HG03064 (cell line): Measurements from ENCODE around the gene FGF9.

Experiments
- ATAC-seq: cut with Tn5 transposase; IDR thresholded peaks from one replicate; pipeline ENCODE4 v1.9.1; 2021; ENCODE audit warnings: low read depth; ENCODE audit not compliant: unreplicated experiment

The FGF9 gene

DNA sequence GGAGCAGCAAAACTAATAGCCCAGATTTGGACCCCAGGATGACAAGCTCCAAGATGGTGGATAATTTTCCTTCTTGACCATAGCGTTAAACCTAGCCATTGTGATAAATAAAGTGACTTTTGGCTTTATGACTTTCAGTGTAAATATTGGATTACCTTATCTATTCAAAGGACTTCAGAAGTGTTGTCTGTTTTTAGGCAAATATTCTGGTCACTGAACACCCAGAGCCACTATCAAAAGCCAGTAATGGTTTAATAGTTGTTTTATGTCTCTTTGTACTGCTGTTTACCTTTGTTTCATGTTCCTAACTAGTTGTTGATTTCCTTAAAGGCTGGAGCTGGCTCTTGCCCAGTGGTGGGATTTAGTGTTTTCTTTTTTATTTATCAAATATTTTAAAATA is 81.6 kb downstream of the FGF9 start:
- no peak for ATAC-seq

DNA sequence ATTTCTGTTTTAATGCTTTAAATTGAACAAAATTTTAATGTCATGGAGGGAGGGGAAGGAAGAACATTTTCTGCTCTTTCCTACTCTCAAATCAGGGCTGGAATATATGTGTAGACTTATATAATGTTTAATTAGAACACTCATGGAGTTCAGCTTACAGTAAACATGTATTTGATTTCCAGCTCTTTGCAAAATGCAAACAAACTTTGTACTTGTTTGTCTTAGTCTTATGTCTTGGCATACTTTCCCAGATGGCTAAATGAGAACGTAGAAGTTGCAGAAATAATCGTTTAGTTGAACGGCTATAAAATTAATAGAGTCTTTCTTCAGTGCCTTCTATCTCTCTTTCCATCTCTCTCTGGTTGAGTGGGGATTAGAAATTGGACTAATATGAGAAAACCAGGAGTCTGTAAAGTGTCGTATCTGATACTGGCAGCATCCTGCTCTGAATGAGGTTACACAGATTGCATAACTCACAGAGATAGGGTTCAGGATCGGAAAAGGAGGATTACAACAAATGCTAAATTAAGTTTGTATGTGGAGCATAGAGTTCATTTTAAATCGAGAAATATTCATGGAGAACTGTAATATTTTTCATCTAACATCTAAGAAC is 82.3 kb downstream of the FGF9 start:
- no peak for ATAC-seq
